Activated naive CD4-positive, alpha-beta T cell treated with anti-CD3 and anti-CD28 coated beads, Interleukin-2, amount 10 ng/mL, durations not matched to agents 7 days and 5 days (primary cell): Measurements from ENCODE around the gene ECHS1.
A peak's percentile ranks its signal among the peaks of the same experiment; 100 is the strongest.

Experiments used
- CTCF ChIA-PET: fragments of 350-600 bp; sonication (Branson Sonifier 250); formaldehyde crosslinking; loops from one replicate; lab custom pipeline; 2021; ENCODE audit warnings: antibody characterized with exemption; lab: Charles Lee
- DNase-seq: peaks from one replicate; pipeline ENCODE4 v3.0.0-alpha.2; 2020
- H3K27ac Mint-ChIP-seq: one replicate; pipeline ENCODE4 v1.8.0; 2021; ENCODE audit warnings: mild to moderate bottlenecking, moderate library complexity, mixed read lengths
- H3K27me3 Mint-ChIP-seq: one replicate; pipeline ENCODE4 v1.8.0; 2021; ENCODE audit warnings: mild to moderate bottlenecking, mixed read lengths
- H3K36me3 Mint-ChIP-seq: one replicate; pipeline ENCODE4 v1.8.0; 2021; ENCODE audit warnings: mixed read lengths
- H3K4me1 Mint-ChIP-seq: one replicate; pipeline ENCODE4 v1.8.0; 2021; ENCODE audit warnings: mixed read lengths
- H3K4me3 Mint-ChIP-seq: one replicate; pipeline ENCODE4 v1.8.0; 2021; ENCODE audit warnings: mild to moderate bottlenecking, moderate library complexity, mixed read lengths
- H3K9me3 Mint-ChIP-seq: one replicate; pipeline ENCODE4 v1.8.0; 2021; ENCODE audit warnings: mixed read lengths

The ECHS1 gene

DNA sequence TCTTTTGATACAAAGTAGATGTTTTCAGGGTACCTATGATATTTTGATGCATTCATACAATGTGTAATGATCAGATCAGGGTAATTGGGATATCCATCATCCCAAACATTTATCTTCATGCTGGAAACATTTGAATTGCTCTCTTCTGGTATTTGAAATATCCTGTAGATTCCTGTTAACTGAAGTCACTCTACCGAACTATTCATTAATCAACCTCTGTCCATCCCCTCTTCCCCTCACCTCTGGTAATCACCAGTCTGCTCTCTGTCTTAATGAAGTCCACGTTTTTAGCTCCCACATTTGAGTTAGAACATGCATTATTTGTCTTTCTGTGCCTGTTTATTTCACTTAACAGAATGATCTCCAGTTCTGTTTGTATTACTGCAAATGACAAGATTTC is 32.1 kb upstream of the ECHS1 start:
- no peak for DNase-seq
- Mint-ChIP-seq H3K27ac (no peak overlapping the region), H3K4me3 (no peak overlapping the region), H3K27me3 (no peaks in the 10 kb centered on the region), H3K9me3 (peaks cover 14% of the 10 kb centered on the region), H3K4me1 (peaks cover 38% of the 10 kb centered on the region), H3K36me3 (peaks cover 77% of the 10 kb centered on the region)
- CTCF ChIA-PET = no interaction called here

DNA sequence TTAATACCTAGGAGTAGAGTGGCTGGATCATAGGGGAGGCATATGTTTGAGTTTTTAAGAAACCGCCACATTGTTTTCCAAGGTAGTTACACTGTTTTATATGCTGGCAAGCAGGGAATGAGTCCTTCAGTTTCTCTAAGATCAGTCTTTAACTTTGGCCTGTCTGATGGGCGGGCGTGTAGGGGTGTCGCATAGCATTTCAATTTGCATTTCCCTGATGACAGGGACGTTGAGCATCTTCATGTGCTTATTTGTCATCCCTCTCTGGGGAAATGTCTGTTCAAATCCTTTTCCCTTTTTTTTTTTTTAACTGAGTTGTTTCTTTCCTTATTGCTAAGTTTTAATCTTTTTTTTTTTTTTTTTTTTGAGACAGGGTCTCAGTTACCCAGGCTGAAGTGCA is 30.6 kb upstream of the ECHS1 start:
- Mint-ChIP-seq H3K27ac (peak overlapping the region; percentile 50), H3K27me3 (no peaks in the 10 kb centered on the region), H3K4me3 (no peak overlapping the region), H3K9me3 (peaks cover 5% of the 10 kb centered on the region), H3K36me3 (peaks cover 73% of the 10 kb centered on the region), H3K4me1 (peaks cover 47% of the 10 kb centered on the region)
- DNase-seq = no peak
- CTCF ChIA-PET = no interaction called here

DNA sequence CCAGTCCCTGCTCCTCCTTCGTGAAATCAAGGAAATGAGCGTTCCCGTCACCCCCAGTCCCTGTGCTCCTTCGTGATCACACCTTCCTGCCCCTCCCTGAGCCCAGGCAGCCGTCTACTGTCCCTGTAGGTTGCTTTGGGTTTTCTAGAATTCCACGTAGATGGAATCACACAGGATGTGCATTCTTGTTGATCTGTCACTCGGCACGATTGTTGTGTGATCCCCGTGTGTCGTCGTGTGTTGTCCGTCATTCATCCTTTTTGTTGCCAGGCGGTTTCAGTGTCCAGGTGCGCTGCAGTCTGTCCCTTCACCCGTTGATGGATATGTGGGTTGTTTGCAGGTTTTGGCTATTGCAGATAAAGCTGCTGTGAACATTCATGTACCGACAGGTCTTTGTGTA is 30.2 kb upstream of the ECHS1 start:
- H3K4me1 Mint-ChIP-seq = peaks cover 47% of the 10 kb centered on the region
- peaks cover 72% of the 10 kb centered on the region for H3K36me3 Mint-ChIP-seq

DNA sequence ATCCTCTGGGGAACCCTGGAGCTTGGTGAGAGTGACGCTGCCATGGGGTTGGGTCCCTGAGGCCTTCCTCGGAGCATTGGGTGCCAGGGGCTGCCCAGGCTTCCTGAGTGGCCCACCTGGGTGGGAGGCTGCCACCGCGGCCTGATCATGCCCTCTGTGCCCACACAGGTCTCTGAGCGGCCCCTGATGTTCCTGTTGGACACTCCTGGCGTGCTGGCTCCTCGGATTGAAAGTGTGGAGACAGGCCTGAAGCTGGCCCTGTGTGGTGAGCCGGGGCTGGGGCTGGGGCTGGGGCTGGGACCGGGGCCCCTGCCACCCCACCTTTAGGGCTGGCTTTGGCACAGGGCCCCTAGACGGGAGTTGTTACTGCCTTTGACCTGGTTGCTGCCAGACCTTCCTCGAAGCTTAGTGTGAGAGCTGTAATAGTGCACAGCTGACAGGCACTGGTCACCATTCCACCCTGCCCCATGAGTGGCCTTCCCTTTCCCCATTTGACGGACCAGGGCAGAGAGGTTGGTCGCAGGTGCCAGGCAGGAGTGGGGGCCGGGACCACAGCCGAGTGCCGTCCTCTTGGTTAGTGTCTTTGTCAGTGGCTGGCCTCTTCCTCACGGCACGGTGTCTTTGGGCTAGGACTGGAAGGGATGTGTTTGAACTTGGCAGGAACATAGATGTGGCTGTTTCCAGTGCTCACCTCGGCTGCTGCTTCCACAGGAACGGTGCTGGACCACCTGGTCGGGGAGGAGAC is 29.0 kb upstream of the ECHS1 start:
- H3K36me3 Mint-ChIP-seq = peaks cover 72% of the 10 kb centered on the region
- H3K9me3 Mint-ChIP-seq = no peaks in the 10 kb centered on the region
- H3K4me3 Mint-ChIP-seq = no peak overlapping the region
- no peaks in the 10 kb centered on the region for H3K27me3 Mint-ChIP-seq
- CTCF ChIA-PET = interaction anchor here (1.3 kb wide), 2 partner anchors 36 to 73 kb away, joined by 8 to 10 read pairs; no protein-coding TSS in a partner anchor
- peak overlapping the region; percentile 86 for H3K27ac Mint-ChIP-seq
- H3K4me1 Mint-ChIP-seq = peaks cover 53% of the 10 kb centered on the region
- DNase-seq = no peak

More for the DNA sequence above, 30.2 kb upstream of the ECHS1 start:
- H3K9me3 Mint-ChIP-seq = peaks cover 1% of the 10 kb centered on the region
- no peak for DNase-seq
- no peak overlapping the region for H3K4me3 Mint-ChIP-seq
- no peak overlapping the region for H3K27ac Mint-ChIP-seq
- H3K27me3 Mint-ChIP-seq = no peaks in the 10 kb centered on the region
- CTCF ChIA-PET = no interaction called here

DNA sequence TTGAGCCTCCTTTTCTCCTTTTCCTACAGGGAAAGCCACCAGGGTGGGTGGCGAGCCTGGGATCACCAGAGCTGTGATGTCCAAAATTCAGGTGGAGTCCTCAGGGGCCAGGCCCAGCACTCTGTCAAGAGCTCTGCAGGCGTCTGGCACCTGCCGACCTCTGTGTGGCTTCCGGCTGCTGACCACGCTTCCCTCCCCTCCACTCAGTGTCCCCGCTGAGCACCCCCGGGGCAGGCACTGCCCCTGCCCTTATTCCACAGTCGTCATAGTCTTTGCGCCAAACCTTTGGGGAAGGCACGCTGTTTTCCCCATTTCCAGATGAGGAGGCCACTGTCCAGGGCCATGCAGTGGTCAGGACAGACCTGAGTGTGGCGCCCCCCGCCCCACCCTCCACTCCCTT is 28.3 kb upstream of the ECHS1 start:
- Mint-ChIP-seq H3K4me1 (peaks cover 56% of the 10 kb centered on the region), H3K4me3 (no peak overlapping the region), H3K9me3 (no peaks in the 10 kb centered on the region), H3K27me3 (no peaks in the 10 kb centered on the region), H3K27ac (peak overlapping the region; percentile 86), H3K36me3 (peaks cover 73% of the 10 kb centered on the region)
- CTCF ChIA-PET = interaction anchor here (1.3 kb wide), 2 partner anchors 37 to 72 kb away, joined by 8 to 10 read pairs; no protein-coding TSS in a partner anchor
- DNase-seq = no peak

DNA sequence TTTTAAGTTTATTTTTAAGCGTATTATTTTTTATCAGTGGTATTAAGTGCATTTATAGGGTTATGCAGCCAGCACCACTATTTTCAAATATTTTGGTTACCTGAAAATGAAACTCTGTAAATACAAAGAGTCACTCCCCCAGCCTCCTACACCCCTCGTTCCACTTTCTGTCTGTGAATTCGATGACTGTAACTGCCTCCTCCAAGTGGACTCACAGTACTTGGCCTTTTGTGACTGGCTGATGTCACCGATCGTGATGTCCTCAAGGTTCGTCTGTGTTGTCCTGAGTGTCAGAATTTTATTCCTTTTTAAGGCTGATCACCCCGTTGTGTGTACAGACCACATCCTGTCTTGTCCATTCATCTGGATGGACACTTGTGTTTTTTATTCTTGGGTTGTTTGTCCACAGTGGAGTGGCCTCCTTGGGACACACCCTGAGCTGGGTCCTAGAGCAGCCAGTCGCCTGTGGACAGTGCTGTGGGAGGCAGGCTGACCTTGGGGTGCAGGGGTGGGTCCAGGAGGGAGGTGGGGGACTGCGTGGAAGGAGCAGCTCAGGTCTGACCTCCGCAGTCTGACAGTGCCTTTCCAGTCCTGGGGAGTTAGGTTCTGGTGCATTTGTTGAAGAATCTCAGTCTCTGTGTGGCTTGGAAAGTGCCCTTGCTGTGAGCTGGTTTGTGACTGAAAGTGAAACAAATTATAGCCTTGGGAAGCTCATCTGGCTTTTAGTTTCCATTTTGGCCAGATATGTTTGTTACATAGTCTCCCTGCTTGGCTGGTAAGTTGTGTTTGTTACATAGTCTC is 27.7 kb upstream of the ECHS1 start:
- Mint-ChIP-seq H3K4me1 (peaks cover 52% of the 10 kb centered on the region), H3K27me3 (no peaks in the 10 kb centered on the region), H3K4me3 (no peak overlapping the region), H3K9me3 (no peaks in the 10 kb centered on the region), H3K27ac (peak overlapping the region; percentile 86), H3K36me3 (peaks cover 71% of the 10 kb centered on the region)
- peak; percentile 40 for DNase-seq
- CTCF ChIA-PET = interaction anchor here (1.3 kb wide), 2 partner anchors 38 to 72 kb away, joined by 8 to 10 read pairs; no protein-coding TSS in a partner anchor

DNA sequence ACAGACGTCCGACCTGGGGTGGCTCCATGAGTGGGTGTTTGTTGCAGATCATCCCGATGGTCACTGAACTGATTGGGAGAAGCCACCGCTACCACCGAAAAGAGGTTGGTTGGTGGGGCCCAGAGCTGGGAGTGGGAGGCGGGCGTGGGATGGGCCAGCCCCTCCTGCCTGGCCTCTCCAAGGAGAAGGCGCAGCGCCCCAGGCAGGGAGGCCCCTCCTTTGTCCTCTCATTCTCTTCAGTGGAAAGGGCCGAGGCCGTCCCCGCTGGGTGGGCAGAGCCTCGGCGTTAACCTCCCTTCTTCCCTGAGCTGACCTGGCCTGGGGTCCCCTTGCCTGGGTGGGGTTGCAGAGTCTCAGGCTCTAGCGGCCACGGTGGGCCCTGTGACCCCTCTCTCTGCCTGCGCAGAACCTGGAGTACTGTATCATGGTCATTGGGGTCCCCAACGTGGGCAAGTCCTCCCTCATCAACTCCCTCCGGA is 26.0 kb upstream of the ECHS1 start:
- CTCF ChIA-PET = no interaction called here
- Mint-ChIP-seq H3K27ac (no peak overlapping the region), H3K4me3 (no peak overlapping the region), H3K36me3 (peaks cover 64% of the 10 kb centered on the region), H3K4me1 (peaks cover 55% of the 10 kb centered on the region), H3K9me3 (no peaks in the 10 kb centered on the region), H3K27me3 (no peaks in the 10 kb centered on the region)
- no peak for DNase-seq

DNA sequence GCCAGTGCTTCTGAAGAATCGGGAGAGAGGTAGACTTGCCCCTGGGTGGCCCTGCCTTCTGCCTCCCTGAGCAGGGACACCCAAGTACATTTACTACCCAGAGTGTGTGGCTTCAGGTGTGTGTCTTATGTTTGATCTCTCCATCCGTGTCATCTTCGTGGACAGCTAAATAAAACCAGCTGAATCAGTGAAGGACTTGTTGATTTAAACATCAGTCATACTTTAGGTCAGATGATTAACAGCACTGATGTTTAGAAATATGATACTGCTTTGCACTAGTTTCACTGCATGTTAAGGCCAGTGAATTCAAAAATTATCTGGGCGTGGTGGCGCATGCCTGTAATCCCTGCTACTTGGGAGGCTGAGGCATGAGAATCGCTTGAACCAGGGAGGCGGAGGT is 24.8 kb upstream of the ECHS1 start:
- H3K4me1 Mint-ChIP-seq = peaks cover 55% of the 10 kb centered on the region
- H3K4me3 Mint-ChIP-seq = no peak overlapping the region
- peaks cover 56% of the 10 kb centered on the region for H3K36me3 Mint-ChIP-seq
- no peaks in the 10 kb centered on the region for H3K9me3 Mint-ChIP-seq
- H3K27ac Mint-ChIP-seq = no peak overlapping the region
- CTCF ChIA-PET = no interaction called here
- DNase-seq = no peak
- no peaks in the 10 kb centered on the region for H3K27me3 Mint-ChIP-seq

DNA sequence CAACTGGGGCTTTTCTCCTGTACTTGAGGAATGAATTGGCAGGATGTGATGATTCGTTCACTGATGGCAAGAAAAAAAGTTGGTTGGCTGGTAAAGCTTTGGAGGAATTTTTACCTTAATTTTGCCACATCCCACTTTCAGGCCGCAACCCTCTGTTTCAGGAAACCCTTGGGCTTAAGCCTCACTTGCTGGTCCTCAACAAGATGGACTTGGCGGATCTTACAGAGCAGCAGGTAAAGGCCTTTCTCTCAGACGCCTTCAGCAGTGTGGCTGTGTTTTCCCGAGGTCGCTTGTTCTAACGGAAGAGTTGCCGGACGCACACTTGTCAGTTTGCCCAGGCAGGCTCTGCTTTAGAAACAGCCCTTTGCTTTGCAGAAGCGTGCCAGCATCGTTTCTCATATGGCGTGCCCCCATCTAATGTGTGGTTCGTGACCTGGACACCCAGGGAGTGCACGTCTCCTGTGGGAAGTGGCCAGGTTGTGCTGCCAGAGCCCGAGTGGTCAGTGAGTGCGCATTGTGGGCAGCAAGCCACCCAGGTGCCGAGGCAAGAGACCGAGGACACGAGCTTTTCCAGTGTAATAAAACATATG is 23.0 kb upstream of the ECHS1 start:
- peaks cover 49% of the 10 kb centered on the region for H3K36me3 Mint-ChIP-seq
- peaks cover 59% of the 10 kb centered on the region for H3K4me1 Mint-ChIP-seq
- no peak overlapping the region for H3K27ac Mint-ChIP-seq
- H3K27me3 Mint-ChIP-seq = no peaks in the 10 kb centered on the region
- H3K9me3 Mint-ChIP-seq = no peaks in the 10 kb centered on the region
- CTCF ChIA-PET = no interaction called here
- H3K4me3 Mint-ChIP-seq = peak overlapping the region; percentile 95
- no peak for DNase-seq

DNA sequence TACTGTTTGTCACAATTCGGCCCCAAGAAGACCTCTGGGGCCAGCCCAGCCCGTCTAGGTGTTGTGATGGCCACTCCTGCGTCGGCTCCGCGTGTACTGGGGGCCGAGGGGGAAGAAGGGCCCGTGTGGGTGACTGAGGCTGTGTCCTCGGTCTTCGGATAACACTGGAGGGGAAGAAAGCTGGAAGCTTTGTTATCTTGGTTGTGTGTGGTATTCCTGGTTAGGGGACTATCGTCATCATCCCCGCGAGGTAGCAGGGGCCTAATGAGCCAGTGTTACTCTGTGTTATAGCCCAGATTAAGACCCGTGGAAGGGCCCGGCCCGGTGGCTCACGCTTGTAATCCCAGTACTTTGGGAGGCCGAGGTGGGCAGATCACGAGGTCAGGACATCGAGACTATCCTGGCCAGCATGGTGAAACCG is 21.7 kb upstream of the ECHS1 start:
- peaks cover 59% of the 10 kb centered on the region for H3K4me1 Mint-ChIP-seq
- DNase-seq = no peak
- no peaks in the 10 kb centered on the region for H3K9me3 Mint-ChIP-seq
- peaks cover 45% of the 10 kb centered on the region for H3K36me3 Mint-ChIP-seq
- H3K27me3 Mint-ChIP-seq = no peaks in the 10 kb centered on the region
- H3K27ac Mint-ChIP-seq = peak overlapping the region; percentile 90
- H3K4me3 Mint-ChIP-seq = peak overlapping the region; percentile 95
- CTCF ChIA-PET = interaction anchor here (1.0 kb wide), 1 partner anchor 65 kb away, joined by 3 read pairs; no protein-coding TSS in a partner anchor

DNA sequence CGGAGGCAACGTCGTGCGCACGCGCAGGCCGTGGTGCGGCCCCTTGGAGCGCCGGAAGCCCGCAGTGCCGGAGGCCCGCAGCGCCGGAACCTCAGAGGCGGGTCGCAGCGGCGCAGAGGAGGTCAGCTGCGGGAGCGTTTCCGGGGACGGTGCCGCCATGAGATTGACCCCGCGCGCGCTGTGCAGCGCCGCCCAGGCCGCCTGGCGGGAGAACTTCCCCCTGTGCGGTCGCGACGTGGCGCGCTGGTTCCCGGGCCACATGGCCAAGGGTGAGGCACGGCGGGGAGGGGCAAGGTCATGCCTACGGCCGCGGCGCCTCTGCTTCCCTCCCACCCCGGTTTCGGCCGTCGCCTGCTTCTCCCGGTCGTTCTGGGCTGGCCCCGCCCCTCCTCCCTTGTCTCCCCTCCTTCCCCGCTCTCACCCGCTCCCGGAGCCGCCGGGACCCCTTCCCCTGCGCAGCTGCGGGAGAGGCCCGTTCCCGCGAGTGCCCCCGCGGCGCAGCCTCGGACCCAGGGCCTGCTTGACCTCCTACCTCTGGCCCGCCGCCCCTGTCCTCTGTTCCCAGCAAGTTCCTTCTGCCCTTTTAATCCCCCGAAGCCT is 21.0 kb upstream of the ECHS1 start, which contains the start of gene MTG1:
Gene MTG1 (plus strand): TSS at position 94 of the 600 bp plus-strand sequence. CDS start 64 bp downstream, at position 158.
- H3K9me3 Mint-ChIP-seq = no peaks in the 10 kb centered on the region
- CTCF ChIA-PET = no interaction called here
- H3K4me1 Mint-ChIP-seq = peaks cover 58% of the 10 kb centered on the region

DNA sequence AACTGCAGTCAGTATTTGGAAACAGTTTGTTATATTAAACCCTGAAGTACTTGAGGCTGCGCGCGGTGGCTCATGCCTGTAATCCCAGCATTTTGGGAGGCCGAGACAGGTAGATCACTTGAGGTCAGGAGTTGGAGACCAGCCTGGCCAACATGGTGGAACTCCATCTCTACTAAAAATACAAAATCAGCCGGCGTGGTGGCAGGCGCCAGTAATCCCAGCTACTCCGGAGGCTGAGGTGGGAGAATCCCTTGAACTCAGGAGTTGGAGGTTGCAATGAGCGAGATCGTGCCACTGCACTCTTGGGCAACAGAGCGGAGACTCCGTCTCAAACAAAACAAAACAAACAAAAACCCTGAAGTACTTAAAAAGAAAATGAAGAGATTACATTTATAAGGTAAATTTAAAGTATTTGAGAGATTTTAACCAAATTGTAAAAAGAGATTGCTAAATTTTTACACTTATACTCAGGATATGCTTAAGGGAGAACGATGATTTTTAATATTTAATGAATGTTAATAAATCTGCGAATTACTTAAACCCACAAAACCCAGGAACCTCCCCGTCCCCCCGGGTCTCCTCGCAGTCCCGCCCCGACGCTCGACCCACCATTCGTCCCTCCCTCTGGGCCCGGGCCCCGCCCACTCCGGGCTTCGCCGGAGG is 20.4 kb upstream of the ECHS1 start:
- Mint-ChIP-seq H3K36me3 (peaks cover 35% of the 10 kb centered on the region), H3K4me1 (peaks cover 65% of the 10 kb centered on the region), H3K4me3 (peak overlapping the region; percentile 95), H3K27me3 (no peaks in the 10 kb centered on the region), H3K9me3 (no peaks in the 10 kb centered on the region), H3K27ac (peak overlapping the region; percentile 83)
- no peak for DNase-seq
- CTCF ChIA-PET = interaction anchor here (0.6 kb wide), 1 partner anchor 205 kb away, joined by 3 read pairs; no protein-coding TSS in a partner anchor

More for the DNA sequence above, 21.0 kb upstream of the ECHS1 start, which contains the start of gene MTG1:
- H3K36me3 Mint-ChIP-seq = peaks cover 39% of the 10 kb centered on the region
- peak within 1 kb of the TSS; percentile 95 for H3K4me3 Mint-ChIP-seq
- no peaks in the 10 kb centered on the region for H3K27me3 Mint-ChIP-seq
- peak; percentile 94 for DNase-seq
- H3K27ac Mint-ChIP-seq = peak within 1 kb of the TSS; percentile 90

DNA sequence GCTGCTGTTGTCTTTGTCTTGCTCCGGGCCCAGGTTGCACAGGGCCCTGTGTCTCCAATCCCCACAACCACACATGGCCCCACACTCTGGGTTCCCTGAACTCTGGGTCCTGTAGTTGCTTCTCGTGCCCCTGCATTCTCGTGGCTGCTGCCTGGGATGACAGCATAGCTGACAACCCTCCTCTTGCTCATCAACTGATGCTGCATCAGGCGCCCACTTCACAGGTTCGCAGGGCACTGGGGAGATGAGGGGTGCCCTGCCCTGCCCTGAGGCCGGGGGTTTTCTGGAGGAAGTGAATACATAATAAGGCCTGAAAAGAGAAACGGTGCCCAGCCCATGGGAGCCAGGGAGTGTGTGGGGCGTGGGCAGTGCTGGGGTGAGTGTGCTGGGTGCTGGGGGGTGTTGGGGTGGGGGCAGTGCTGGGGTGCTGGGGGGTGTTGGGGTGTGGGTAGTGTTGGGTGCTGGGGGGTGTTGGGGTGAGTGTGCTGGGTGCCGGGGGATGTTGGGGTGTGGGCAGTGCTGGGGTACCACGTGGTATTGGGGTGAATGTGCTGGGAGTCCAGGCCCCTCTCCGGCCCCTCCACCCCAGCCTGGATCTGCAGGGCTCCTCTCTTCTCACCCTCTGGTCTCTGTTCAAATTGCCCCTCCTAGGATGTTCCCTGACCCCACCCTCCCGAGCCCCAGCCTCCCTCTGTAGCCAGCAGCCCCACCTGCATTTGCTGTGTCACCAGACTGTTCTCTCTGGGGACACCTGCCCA is 18.8 kb upstream of the ECHS1 start:
- peaks cover 22% of the 10 kb centered on the region for H3K36me3 Mint-ChIP-seq
- DNase-seq = no peak
- H3K4me3 Mint-ChIP-seq = no peak overlapping the region
- peaks cover 63% of the 10 kb centered on the region for H3K4me1 Mint-ChIP-seq
- H3K27ac Mint-ChIP-seq = peak overlapping the region; percentile 98
- CTCF ChIA-PET = no interaction called here
- no peaks in the 10 kb centered on the region for H3K9me3 Mint-ChIP-seq
- no peaks in the 10 kb centered on the region for H3K27me3 Mint-ChIP-seq
